GM21528 (cell line): ENCODE measurements around the gene XDH.

Experiments
- ATAC-seq: cut with Tn5 transposase; IDR thresholded peaks from one replicate; pipeline ENCODE4 v1.9.1; 2021; ENCODE audit warnings: mild to moderate bottlenecking, moderate library complexity; ENCODE audit not compliant: unreplicated experiment, low FRiP score

Gene XDH

GRCh38 chr2:31404302-31404701 lies 10.2 kb downstream of the XDH start:
- no peak for ATAC-seq

- no peak for ATAC-seq
Measured at GRCh38 chr2:31402388-31402787, 12.2 kb downstream of the XDH start.

- no peak for ATAC-seq
Measured at GRCh38 chr2:31401580-31401979, 13.0 kb downstream of the XDH start.

- no peak for ATAC-seq
Measured at GRCh38 chr2:31398881-31399280, 15.7 kb downstream of the XDH start.

- no peak for ATAC-seq
Measured at GRCh38 chr2:31397094-31397493, 17.4 kb downstream of the XDH start.

- ATAC-seq: no peak
Measured at GRCh38 chr2:31390324-31390723, 24.2 kb downstream of the XDH start.

- no peak for ATAC-seq
Measured at GRCh38 chr2:31388736-31389135, 25.8 kb downstream of the XDH start.

- no peak for ATAC-seq
Measured at GRCh38 chr2:31387850-31388249, 26.7 kb downstream of the XDH start.

GRCh38 chr2:31386648-31387047 lies 27.9 kb downstream of the XDH start:
- no peak for ATAC-seq

GRCh38 chr2:31386172-31386571 lies 28.4 kb downstream of the XDH start:
- no peak for ATAC-seq

GRCh38 chr2:31384771-31385276 lies 29.7 kb downstream of the XDH start:
- ATAC-seq: no peak

GRCh38 chr2:31384351-31384750 lies 30.2 kb downstream of the XDH start:
- no peak for ATAC-seq

GRCh38 chr2:31383471-31384153 lies 30.9 kb downstream of the XDH start:
- ATAC-seq: no peak

GRCh38 chr2:31382452-31383120 lies 32.0 kb downstream of the XDH start:
- no peak for ATAC-seq

- ATAC-seq: no peak
Measured at GRCh38 chr2:31381601-31382000, 32.9 kb downstream of the XDH start.

- ATAC-seq: no peak
Measured at GRCh38 chr2:31380243-31380642, 34.3 kb downstream of the XDH start.

GRCh38 chr2:31379747-31380146 lies 34.8 kb downstream of the XDH start:
- no peak for ATAC-seq

- no peak for ATAC-seq
Measured at GRCh38 chr2:31378791-31379501, 35.6 kb downstream of the XDH start.

- no peak for ATAC-seq
Measured at GRCh38 chr2:31378389-31378788, 36.2 kb downstream of the XDH start.

- no peak for ATAC-seq
Measured at GRCh38 chr2:31373127-31373526, 41.4 kb downstream of the XDH start.

GRCh38 chr2:31372097-31372496 lies 42.4 kb downstream of the XDH start:
- ATAC-seq: no peak
